ENCODE data around the gene ELMO1. TPM values are rescaled to one million over a fixed set of nuclear protein-coding genes. Genes with fewer than 3 reads are reported as not detected.

The ELMO1 gene
- total and polyA plus RNA-seq, 2 experiments from 2014 or later = 19.7 to 28.7 TPM

- no peaks in the 10 kb centered on the region for H3K9me3 ChIP-seq (ENCODE audit: low read depth)
- 91% methylated on average over 7 of the region's 7 CpGs for WGBS (ENCODE audit: low lambda C conversion rate, missing lambda C conversion rate)
- no peaks in the 10 kb centered on the region for H3K4me1 ChIP-seq (ENCODE audit: insufficient read depth)
- no peak overlapping the region for H3K4me2 ChIP-seq
- DNase-seq (ENCODE audit: low spot score) = no peak
- no peaks in the 10 kb centered on the region for H3K79me2 ChIP-seq
- no peaks in the 10 kb centered on the region for H3K9me2 ChIP-seq (replicated peaks; ENCODE audit: insufficient read depth)
- H2AFZ ChIP-seq = no peak overlapping the region
- H3K36me3 ChIP-seq (replicated peaks; ENCODE audit: insufficient read depth, low read depth) = no peaks in the 10 kb centered on the region
- no peaks in the 10 kb centered on the region for H3K27me3 ChIP-seq
- no peak for TF ChIP-seq EZH2phosphoT487 (IDR thresholded peaks at IDR 0.05; ENCODE audit: low read depth, severe bottlenecking, unreplicated experiment)
- no peak for TF ChIP-seq EZH2 (IDR thresholded peaks at IDR 0.05; ENCODE audit: borderline replicate concordance)
- TF ChIP-seq, protein P1, sequence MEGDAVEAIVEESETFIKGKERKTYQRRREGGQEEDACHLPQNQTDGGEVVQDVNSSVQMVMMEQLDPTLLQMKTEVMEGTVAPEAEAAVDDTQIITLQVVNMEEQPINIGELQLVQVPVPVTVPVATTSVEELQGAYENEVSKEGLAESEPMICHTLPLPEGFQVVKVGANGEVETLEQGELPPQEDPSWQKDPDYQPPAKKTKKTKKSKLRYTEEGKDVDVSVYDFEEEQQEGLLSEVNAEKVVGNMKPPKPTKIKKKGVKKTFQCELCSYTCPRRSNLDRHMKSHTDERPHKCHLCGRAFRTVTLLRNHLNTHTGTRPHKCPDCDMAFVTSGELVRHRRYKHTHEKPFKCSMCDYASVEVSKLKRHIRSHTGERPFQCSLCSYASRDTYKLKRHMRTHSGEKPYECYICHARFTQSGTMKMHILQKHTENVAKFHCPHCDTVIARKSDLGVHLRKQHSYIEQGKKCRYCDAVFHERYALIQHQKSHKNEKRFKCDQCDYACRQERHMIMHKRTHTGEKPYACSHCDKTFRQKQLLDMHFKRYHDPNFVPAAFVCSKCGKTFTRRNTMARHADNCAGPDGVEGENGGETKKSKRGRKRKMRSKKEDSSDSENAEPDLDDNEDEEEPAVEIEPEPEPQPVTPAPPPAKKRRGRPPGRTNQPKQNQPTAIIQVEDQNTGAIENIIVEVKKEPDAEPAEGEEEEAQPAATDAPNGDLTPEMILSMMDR (IDR thresholded peaks at IDR 0.05; ENCODE audit: poor library complexity) = no peak
- no peaks in the 10 kb centered on the region for H4K20me1 ChIP-seq (ENCODE audit: insufficient read depth, poor library complexity, severe bottlenecking)
- H3K27ac ChIP-seq = no peak overlapping the region
- no peak overlapping the region for H3K4me3 ChIP-seq
These were observed 607.8 kb downstream of the ELMO1 start for GRCh38 chr7:36840904-36841303.

DNA sequence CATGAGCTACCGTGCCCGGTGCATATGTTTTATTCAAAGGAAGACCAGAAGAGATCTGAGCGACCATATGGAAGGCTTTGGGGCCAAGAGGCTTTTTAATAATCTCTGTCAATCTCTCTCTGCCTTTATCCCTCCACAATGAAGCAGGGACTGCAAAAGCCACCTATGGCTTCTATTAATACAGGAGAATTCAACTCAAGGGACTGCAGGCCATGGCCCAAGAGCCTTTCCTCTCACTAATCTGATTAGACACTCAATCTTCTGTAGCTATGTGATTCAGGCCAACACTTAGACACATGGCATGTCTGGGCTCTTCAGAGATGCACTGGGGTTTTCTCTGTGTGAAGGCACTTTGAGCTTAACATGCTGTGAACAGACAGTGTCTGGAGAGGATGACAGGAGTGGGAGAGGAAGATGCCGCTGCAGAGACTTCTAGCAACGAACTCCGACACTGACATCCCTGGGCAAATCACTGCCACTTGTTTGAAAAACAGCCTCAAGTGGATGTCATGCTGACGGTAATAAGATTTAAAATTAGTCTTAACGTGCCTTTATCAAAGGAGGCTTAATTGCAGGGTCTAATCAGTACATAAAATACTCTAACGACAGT, 609.9 kb downstream of the ELMO1 start:
- DNase-seq (ENCODE audit: low spot score) = no peak
- Histone ChIP-seq H3K9me3 (ENCODE audit: low read depth) (no peaks in the 10 kb centered on the region), H3K27me3 (no peaks in the 10 kb centered on the region), H3K79me2 (no peaks in the 10 kb centered on the region), H3K36me3 (replicated peaks; ENCODE audit: insufficient read depth, low read depth) (no peaks in the 10 kb centered on the region), H3K4me1 (ENCODE audit: insufficient read depth) (no peaks in the 10 kb centered on the region), H3K9me2 (replicated peaks; ENCODE audit: insufficient read depth) (no peaks in the 10 kb centered on the region), H2AFZ (no peak overlapping the region), H3K27ac (no peak overlapping the region), H3K4me2 (no peak overlapping the region), H3K4me3 (no peak overlapping the region), H4K20me1 (ENCODE audit: insufficient read depth, poor library complexity, severe bottlenecking) (no peaks in the 10 kb centered on the region)
- WGBS (ENCODE audit: low lambda C conversion rate, missing lambda C conversion rate) = 74% methylated on average over 9 of the region's 9 CpGs
- TF ChIP-seq, protein P1 (IDR thresholded peaks at IDR 0.05; ENCODE audit: poor library complexity) = no peak
- TF ChIP-seq EZH2phosphoT487 (IDR thresholded peaks at IDR 0.05; ENCODE audit: low read depth, severe bottlenecking, unreplicated experiment) (no peak), EZH2 (IDR thresholded peaks at IDR 0.05; ENCODE audit: borderline replicate concordance) (no peak)

DNA sequence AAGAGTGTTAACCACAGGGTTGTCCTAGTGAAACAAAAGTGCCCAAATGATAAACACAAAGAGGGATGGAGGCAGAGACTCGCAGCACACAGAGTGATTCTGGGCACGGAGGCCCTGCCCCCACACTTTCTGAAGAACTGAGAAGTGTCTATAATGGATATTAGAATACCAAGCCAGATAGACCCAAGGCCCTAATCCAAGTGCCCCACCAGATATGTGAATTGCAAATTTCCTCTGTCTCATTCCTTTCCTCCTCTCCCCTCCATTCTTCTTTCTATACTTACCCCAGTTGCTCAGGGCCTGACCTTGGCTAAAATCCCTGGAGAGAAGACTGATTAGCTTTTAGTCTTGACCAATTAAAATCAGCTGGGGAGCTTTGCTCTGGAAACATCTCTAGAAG, 617.6 kb downstream of the ELMO1 start:
- Histone ChIP-seq H2AFZ (no peak overlapping the region), H3K9me2 (replicated peaks; ENCODE audit: insufficient read depth) (no peaks in the 10 kb centered on the region), H3K4me1 (ENCODE audit: insufficient read depth) (no peaks in the 10 kb centered on the region), H3K36me3 (replicated peaks; ENCODE audit: insufficient read depth, low read depth) (no peaks in the 10 kb centered on the region), H4K20me1 (ENCODE audit: insufficient read depth, poor library complexity, severe bottlenecking) (no peaks in the 10 kb centered on the region), H3K9me3 (ENCODE audit: low read depth) (no peaks in the 10 kb centered on the region), H3K4me2 (no peak overlapping the region), H3K27ac (no peak overlapping the region), H3K27me3 (no peaks in the 10 kb centered on the region), H3K4me3 (no peak overlapping the region), H3K79me2 (no peaks in the 10 kb centered on the region)
- WGBS (ENCODE audit: low lambda C conversion rate, missing lambda C conversion rate) = 91% methylated on average over 2 of the region's 2 CpGs
- TF ChIP-seq, protein P1 (IDR thresholded peaks at IDR 0.05; ENCODE audit: poor library complexity) = no peak
- TF ChIP-seq EZH2phosphoT487 (IDR thresholded peaks at IDR 0.05; ENCODE audit: low read depth, severe bottlenecking, unreplicated experiment) (no peak), EZH2 (IDR thresholded peaks at IDR 0.05; ENCODE audit: borderline replicate concordance) (no peak)
- DNase-seq (ENCODE audit: low spot score) = no peak

All from hepatocyte (in vitro differentiated cells).